ENCODE measurements around the gene TAF6.
A peak's percentile ranks its signal among the peaks of the same experiment; 100 is the strongest.

DNA sequence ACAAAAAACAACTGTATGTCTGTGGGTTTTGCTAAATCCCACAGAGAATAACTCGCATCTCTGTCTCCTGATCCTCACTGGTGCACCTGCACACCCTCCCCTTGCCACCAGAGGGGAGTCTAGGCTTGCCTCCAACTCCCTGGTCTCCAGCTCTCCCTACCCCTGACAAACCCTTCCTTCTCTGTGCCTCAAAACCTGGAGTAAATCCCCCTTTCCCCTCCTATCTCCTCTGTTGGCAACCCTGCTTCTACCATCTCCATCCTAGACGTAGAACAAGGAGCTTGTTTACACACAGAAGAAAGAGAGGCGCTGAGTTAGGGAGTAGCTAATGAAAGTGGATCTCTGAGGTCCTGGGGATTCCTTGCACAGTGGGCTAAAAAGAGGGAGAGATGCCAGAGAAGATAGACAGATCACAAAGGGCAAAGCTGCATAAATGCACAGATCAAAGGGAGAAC is 13.6 kb upstream of the TAF6 start:
- TF ChIP-seq, protein P1, sequence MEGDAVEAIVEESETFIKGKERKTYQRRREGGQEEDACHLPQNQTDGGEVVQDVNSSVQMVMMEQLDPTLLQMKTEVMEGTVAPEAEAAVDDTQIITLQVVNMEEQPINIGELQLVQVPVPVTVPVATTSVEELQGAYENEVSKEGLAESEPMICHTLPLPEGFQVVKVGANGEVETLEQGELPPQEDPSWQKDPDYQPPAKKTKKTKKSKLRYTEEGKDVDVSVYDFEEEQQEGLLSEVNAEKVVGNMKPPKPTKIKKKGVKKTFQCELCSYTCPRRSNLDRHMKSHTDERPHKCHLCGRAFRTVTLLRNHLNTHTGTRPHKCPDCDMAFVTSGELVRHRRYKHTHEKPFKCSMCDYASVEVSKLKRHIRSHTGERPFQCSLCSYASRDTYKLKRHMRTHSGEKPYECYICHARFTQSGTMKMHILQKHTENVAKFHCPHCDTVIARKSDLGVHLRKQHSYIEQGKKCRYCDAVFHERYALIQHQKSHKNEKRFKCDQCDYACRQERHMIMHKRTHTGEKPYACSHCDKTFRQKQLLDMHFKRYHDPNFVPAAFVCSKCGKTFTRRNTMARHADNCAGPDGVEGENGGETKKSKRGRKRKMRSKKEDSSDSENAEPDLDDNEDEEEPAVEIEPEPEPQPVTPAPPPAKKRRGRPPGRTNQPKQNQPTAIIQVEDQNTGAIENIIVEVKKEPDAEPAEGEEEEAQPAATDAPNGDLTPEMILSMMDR (IDR thresholded peaks at IDR 0.05): peak; percentile 86 to 88
- TF ChIP-seq EP300 (IDR thresholded peaks at IDR 0.05) (no peak), POLR2A (IDR thresholded peaks at IDR 0.05) (no peak)
